Nucleus accumbens (tissue), 56 donors: ENCODE data around the gene ISCU.
"Not testable (repeated sequence)": the region's sequence is repeated elsewhere in the genome, so short reads cannot be mapped to it uniquely, and the experiment has no call there.

ENCODE experiments used
- DNase-seq, 56 donors: peaks; one replicate each; lab custom pipeline; 2025; lab: John Stamatoyannopoulos, UW

ISCU gene

GRCh38 chr12:108584456-108585065 lies 22.2 kb downstream of the ISCU start:
- DNase-seq, result no peak

GRCh38 chr12:108585864-108586263 lies 23.5 kb downstream of the ISCU start:
- DNase-seq, result no peak

DNA sequence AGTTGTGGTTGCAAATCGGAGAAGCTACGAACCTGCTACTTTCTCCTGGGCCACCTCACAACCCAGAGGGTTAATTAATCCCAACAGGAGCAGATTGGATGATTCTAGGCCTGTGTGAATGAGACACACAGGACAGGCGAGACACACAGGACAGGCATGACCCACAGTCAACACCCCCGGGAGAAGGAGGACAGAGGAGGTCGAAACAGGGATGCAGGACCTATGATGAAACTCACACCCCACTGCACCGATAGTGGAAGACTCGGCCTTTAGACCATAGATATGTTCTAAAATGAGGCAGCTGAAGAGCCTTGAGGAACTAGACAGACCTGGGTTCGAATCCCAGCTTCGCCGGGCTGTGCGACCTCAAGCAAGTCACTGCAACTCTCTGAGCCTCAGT lies 23.9 kb downstream of the ISCU start:
- DNase-seq, result no peak

- peak in 49 of 56 donors; percentile 8 to 80 (median 51) for DNase-seq
These were observed 25.4 kb downstream of the ISCU start for GRCh38 chr12:108587826-108588225.

- no peak for DNase-seq
These were observed 26.8 kb downstream of the ISCU start for GRCh38 chr12:108589028-108589839.

- DNase-seq, result no peak
These were observed 27.4 kb downstream of the ISCU start for GRCh38 chr12:108589840-108590229.

- not testable (repeated sequence) for DNase-seq
These were observed 28.1 kb downstream of the ISCU start for GRCh38 chr12:108590463-108590862.

DNA sequence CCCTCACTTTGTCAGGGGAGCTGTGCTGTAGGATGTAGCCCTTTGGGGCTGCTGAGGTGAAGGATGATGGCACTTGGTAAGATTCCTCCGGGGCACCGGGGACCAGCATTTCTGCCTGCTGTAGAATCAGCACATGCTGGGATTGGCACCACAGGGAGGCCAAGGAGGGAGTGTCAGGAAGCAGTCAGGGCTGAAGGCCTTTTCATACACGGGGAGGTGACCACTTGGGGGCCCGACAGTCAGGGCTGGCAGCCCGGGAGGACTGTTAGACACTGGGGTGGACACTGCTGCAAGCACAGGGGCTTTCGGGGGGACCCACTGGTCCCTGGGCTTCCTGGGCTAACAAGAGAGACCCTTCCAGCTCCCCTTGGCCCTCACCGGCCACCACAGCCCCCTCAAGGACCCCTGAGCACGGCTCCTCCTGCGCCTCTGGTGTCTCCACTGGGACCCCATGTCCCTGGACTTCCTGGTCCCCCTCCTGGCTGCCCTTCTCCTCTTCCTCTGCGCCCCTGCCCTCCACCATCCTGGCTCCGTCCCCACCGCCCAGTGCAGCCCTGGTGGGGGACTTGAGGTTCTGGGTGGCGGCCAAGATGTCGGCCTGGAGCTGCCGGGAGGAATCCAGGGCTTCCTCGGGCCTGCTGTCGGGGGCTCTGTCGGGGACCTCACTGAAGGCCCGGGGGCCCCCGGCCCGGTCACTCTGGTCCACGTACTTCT lies 29.0 kb downstream of the ISCU start:
- no peak for DNase-seq

GRCh38 chr12:108592033-108592909 lies 29.9 kb downstream of the ISCU start:
- no peak for DNase-seq

GRCh38 chr12:108594323-108594903 lies 32.0 kb downstream of the ISCU start:
- no peak for DNase-seq

GRCh38 chr12:108594960-108595710 lies 32.7 kb downstream of the ISCU start:
- DNase-seq, result no peak

DNA sequence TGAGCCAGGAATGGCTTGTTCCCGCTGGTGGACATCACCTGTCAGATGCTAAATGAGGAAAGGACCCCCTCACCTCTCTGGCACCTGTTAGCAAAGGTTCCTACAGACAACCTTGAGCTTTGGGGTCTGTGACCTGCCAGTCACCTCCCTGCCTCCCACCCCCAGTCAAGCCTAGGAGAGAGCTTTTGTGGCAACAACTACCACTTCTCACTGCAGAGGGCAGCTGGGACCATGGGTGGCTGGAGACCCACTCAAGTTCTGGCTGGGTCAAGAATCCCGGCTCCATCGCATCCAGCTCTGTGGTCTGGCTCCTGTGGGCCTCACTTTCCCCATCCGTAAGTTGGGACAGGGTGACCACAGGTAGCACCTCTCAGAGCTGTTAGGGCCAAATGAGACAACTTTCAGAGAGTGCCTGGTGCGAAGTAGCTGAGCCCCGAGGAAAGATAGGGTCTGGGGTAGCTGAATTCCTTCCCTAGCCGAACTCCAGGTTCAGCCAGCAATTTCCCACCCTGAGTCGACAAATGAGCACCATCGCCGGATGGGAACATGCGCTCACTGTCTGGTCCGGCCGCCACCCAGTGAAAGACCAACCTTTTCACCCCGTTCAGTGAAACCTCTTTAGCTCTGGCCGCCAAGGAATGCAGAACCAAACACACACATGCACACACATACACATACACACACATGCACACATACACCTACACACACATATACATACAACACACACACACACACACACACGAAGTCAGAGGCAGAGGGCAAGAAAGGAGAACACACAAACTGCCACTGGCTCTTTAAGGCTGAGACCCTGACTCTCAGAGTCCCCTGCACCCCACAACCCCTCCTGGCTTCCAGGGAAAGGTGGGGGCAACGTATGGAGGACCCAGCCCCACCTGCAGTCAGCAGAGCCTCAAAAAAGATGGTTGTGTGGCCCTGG lies 33.6 kb downstream of the ISCU start:
- no peak for DNase-seq

- no peak for DNase-seq
These were observed 34.6 kb downstream of the ISCU start for GRCh38 chr12:108596854-108597558.

DNA sequence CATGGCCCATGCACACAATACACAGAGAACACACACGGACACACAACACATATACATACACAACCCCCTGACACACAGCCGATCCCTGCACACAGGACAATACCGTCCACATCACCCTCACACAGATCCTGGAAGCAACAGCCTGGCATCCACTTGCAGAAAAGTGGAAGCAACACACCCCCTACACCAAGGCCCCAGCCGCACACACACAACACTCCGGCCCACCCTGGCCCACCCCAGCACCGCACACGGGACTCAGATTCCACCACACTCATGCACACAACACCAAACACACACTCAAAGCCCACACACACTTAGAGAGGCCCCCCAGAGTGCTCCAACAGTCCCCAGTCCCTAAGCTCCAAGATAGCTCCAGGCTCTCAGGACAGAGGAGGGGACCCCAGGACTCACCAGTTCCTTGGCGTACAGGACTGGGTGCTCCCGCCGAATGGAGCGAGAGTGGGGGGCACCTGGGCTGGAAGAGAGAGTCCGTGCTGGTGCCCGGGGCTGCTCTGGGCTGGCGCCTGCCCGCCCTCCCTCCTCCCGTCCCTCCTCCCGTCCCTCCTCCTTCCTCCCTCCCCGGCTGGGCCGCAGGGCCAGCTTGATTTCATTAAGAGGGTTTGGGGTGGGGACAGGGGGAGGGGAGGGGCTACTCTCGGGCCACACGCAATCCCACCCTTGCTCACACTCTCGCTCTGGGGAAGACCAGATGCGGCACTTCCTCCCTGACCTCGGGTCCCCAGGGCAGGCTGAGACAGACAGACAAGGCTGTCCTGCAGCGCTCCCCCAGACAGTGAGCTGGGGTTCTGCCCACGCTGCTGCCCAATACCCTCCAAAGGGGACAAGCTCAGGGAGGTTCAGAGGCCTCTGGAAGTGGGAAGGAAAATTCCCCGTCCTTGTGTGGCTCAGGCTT lies 35.4 kb downstream of the ISCU start, which contains the start of gene TMEM119:
TMEM119 (minus strand) TSS at position 526 of the 913 bp plus-strand sequence. CDS start 5,701 bp downstream, outside the sequence.
- DNase-seq, result peak in 5 of 56 donors; percentile 9 to 23 (median 13)

DNA sequence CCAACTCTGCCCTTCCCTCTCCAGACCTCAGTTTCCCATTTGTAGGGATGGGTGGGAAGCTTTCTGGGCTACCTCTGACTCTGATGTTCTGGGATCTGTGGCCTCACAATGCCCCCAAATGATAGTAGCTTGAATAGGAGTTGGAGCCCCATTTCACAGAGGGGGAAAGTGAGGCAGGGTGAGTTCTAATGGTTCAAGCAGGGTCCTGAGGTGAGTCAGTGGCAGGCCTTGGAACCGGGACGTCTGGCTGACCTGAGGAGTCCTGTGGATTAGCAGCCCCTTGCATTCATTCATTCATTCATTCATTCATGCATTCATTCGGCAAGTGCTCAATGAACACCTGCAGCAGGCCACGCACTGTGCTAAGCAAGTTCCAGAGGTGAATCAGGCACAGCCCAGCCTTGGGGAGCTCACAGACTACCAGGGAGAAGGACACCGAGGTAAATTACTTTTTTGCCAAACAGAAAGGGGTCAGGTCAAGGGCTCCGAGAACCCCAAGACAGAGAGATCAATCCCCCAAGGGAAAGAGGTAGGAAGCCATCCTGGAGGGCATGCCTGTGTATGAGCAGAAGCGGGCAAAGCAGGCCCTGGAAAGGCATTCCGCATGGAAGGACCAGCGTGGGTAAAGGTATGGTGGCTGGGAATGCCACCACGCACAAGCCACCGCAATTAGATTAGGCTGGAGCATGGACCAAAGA lies 36.3 kb downstream of the ISCU start:
- DNase-seq, result no peak

DNA sequence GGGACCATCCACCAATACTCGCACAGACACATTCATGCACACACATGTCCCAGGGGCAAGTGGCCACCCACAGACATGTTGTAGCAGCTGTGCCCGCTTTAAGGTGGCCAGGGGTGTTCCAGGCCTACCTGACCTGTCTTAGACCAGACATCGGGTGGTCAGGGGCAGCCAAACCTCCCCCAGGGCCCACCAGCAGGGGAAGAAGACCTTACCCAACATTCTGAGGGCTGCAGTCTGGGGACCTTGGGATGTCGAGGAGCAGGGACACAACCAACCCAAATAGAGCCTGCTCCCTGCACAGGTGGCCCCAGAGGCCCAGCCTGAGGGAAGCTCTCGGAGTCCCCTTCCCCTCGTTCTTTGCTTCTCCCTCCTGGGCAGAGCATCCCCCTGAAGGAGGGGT lies 37.1 kb downstream of the ISCU start:
- DNase-seq, result no peak
